OCI-LY1 (cell line): ENCODE measurements around the gene ARHGDIB.

Experiments used
- EZH2 ChIP-seq: fragments of 200-600 bp; sonication (generic), shearing (Covaris generic); IDR thresholded peaks from 2 replicates; pipeline ENCODE4 v1.8.0; 2017; ENCODE audit warnings: borderline replicate concordance, mixed run types, mild to moderate bottlenecking, antibody characterized with exemption, low read length, moderate library complexity, mixed read lengths
- TF ChIP-seq, protein P1 (sequence below): fragments of 200-600 bp; sonication (generic), shearing (Covaris generic); IDR thresholded peaks from 2 replicates; pipeline ENCODE4 v1.5.1; 2017; ENCODE audit warnings: mild to moderate bottlenecking, antibody characterized with exemption, low read length, moderate library complexity, mixed read lengths

DNA sequence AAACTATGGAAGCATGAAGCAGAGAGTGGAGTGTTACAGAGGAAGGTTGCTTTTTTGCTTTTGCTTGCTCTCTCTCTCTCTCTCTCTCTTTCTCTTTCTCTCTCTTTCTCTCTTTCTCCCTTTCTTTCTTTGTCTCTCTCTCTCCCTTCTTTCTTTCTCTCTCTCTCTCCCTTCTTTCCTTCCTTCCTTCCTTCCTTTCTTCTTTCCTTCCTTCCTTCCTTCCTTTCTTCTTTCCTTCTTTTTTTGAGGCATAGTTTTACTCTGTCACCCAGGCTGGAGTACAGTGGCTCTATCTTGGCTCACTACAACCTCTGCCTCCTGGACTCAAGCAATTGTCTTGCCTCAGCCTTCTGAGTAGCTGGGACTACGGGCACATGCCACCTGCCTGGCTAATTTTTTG, 7.6 kb downstream of the ARHGDIB start:
- TF ChIP-seq, protein P1, sequence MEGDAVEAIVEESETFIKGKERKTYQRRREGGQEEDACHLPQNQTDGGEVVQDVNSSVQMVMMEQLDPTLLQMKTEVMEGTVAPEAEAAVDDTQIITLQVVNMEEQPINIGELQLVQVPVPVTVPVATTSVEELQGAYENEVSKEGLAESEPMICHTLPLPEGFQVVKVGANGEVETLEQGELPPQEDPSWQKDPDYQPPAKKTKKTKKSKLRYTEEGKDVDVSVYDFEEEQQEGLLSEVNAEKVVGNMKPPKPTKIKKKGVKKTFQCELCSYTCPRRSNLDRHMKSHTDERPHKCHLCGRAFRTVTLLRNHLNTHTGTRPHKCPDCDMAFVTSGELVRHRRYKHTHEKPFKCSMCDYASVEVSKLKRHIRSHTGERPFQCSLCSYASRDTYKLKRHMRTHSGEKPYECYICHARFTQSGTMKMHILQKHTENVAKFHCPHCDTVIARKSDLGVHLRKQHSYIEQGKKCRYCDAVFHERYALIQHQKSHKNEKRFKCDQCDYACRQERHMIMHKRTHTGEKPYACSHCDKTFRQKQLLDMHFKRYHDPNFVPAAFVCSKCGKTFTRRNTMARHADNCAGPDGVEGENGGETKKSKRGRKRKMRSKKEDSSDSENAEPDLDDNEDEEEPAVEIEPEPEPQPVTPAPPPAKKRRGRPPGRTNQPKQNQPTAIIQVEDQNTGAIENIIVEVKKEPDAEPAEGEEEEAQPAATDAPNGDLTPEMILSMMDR: no peak
- no peak for TF ChIP-seq EZH2
